Neural crest cell (in vitro differentiated cells): ENCODE data around the gene GAPDHS. TPM values are rescaled to one million over a fixed set of nuclear protein-coding genes. Genes with fewer than 3 reads are reported as not detected.

Source experiments
- DNase-seq: peaks from one replicate; pipeline ENCODE4 v3.0.0; 2021; ENCODE audit warnings: low read depth, mixed read lengths, low spot score
- H3K27ac Mint-ChIP-seq: one replicate; pipeline ENCODE4 v1.8.0; 2021; ENCODE audit warnings: mild to moderate bottlenecking, mixed read lengths; ENCODE audit not compliant: unreplicated experiment
- H3K27me3 Mint-ChIP-seq: 2 replicates; pipeline ENCODE4 v1.8.0; 2021; ENCODE audit warnings: low read depth, mild to moderate bottlenecking, mixed read lengths
- H3K36me3 Mint-ChIP-seq: 2 replicates; pipeline ENCODE4 v1.8.0; 2021; ENCODE audit warnings: low read depth, mild to moderate bottlenecking, mixed read lengths
- H3K4me1 Mint-ChIP-seq: 2 replicates; pipeline ENCODE4 v1.8.0; 2021; ENCODE audit warnings: mixed read lengths
- H3K4me3 Mint-ChIP-seq: one replicate; pipeline ENCODE4 v1.8.0; 2021; ENCODE audit warnings: mild to moderate bottlenecking, mixed read lengths
- H3K9me3 Mint-ChIP-seq: 2 replicates; pipeline ENCODE4 v1.8.0; 2021; ENCODE audit warnings: mixed read lengths
- total RNA-seq: library from RNA; stranded (reverse); gene quantifications from 2 replicates; pipeline ENCODE4 v1.2.1, GENCODE V29; 2021
- TF ChIP-seq, protein P1 (sequence below): fragments of 200-600 bp; sonication (generic); conservative IDR thresholded peaks from 2 replicates; pipeline ENCODE4 v1.5.0; 2021; ENCODE audit warnings: antibody characterized with exemption, mild to moderate bottlenecking

Gene GAPDHS
- total RNA-seq, 1 donor from 2014 or later, result not detected

DNA sequence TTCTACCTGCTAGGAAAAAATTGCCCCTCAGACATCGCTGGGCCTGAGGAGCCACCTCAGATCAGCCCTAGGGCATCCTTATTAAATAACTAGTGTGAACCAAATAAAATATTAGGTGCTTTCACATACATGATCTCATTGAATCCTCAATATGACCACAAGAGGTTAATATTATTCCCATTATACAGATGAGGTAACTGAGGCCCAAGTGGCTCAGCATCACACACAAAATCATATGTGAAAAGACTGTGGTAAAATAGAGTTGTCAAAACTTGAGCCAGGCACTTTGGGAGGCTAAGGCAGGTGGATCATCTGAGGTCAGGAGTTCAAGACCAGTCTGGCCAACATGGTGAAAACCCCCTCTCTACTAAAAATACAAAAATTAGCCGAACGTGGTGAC lies 16.9 kb upstream of the GAPDHS start:
- Mint-ChIP-seq H3K36me3 (no peaks in the 10 kb centered on the region), H3K27me3 (peaks cover 31% of the 10 kb centered on the region), H3K4me1 (peaks cover 10% of the 10 kb centered on the region), H3K9me3 (no peaks in the 10 kb centered on the region), H3K4me3 (no peak overlapping the region), H3K27ac (no peak overlapping the region)
- TF ChIP-seq, protein P1, sequence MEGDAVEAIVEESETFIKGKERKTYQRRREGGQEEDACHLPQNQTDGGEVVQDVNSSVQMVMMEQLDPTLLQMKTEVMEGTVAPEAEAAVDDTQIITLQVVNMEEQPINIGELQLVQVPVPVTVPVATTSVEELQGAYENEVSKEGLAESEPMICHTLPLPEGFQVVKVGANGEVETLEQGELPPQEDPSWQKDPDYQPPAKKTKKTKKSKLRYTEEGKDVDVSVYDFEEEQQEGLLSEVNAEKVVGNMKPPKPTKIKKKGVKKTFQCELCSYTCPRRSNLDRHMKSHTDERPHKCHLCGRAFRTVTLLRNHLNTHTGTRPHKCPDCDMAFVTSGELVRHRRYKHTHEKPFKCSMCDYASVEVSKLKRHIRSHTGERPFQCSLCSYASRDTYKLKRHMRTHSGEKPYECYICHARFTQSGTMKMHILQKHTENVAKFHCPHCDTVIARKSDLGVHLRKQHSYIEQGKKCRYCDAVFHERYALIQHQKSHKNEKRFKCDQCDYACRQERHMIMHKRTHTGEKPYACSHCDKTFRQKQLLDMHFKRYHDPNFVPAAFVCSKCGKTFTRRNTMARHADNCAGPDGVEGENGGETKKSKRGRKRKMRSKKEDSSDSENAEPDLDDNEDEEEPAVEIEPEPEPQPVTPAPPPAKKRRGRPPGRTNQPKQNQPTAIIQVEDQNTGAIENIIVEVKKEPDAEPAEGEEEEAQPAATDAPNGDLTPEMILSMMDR, result no peak
- no peak for DNase-seq

DNA sequence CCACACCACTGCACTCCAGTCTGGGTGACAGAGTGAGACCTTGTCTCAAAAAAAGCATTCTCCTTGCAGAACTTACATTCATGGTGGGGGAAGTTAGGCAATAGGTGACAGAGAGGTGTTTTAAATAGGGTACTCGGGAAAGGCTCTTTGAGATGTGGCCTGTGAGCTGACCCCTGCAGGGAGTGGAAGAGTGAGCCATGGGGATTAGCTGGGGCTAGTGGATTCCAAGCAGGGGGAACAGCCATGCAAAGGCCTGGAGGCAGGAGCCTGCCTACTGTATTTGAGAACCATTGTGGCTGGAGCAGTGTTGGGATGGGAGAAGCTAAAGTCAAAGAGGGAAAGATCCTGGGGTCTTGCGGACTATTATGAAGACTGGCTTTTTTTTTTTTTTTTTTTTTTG lies 15.9 kb upstream of the GAPDHS start:
- H3K9me3 Mint-ChIP-seq, result no peaks in the 10 kb centered on the region
- peaks cover 13% of the 10 kb centered on the region for H3K4me1 Mint-ChIP-seq
- no peak overlapping the region for H3K4me3 Mint-ChIP-seq
- no peak overlapping the region for H3K27ac Mint-ChIP-seq
- peaks cover 21% of the 10 kb centered on the region for H3K27me3 Mint-ChIP-seq
- H3K36me3 Mint-ChIP-seq, result no peaks in the 10 kb centered on the region
- TF ChIP-seq, protein P1, result no peak
- DNase-seq, result no peak

DNA sequence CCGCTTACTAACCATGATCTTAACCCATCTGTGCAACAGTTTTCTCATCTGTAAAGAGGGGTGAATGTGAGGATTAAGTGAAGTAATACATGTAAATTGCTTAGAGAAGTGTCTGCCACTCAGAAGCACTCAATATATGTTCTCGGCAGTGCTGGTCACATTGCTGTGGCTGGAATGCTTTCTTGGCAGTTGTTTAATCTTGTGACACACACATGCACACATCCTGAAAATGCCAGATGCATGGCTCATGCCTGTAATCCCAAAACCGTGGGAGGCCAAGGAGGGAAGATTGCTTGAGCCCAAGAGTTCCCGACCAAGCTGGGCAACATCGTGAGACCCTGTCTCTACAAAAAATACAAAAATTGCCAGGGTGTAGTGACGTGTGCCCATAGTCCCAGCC lies 14.9 kb upstream of the GAPDHS start:
- Mint-ChIP-seq H3K27ac (no peak overlapping the region), H3K4me1 (peaks cover 17% of the 10 kb centered on the region), H3K4me3 (no peak overlapping the region), H3K9me3 (no peaks in the 10 kb centered on the region), H3K36me3 (no peaks in the 10 kb centered on the region), H3K27me3 (peaks cover 11% of the 10 kb centered on the region)
- DNase-seq, result no peak
- TF ChIP-seq, protein P1, result no peak

DNA sequence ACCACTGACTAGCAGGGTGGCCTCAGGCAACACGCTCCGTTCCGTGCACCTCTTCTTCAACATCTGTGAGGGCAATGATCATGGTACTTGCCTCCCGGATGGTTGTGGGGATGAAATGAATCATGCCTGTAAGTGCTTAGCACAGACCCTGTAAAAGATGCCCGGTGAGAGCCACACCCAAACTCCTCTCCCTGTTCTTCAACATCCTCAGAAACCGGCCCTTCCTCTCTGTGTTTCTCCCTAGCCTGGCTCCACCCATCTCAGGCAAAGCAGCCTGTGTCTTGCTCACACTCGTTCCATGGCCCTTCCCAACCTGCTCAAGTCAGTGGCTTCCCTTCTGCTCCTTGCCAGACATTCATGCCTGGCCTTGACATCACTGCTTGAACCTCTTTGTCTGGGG lies 14.0 kb upstream of the GAPDHS start:
- H3K27me3 Mint-ChIP-seq, result peaks cover 3% of the 10 kb centered on the region
- H3K36me3 Mint-ChIP-seq, result no peaks in the 10 kb centered on the region
- TF ChIP-seq, protein P1, result no peak
- H3K4me3 Mint-ChIP-seq, result no peak overlapping the region
- H3K9me3 Mint-ChIP-seq, result no peaks in the 10 kb centered on the region
- DNase-seq, result no peak
- no peak overlapping the region for H3K27ac Mint-ChIP-seq
- peaks cover 21% of the 10 kb centered on the region for H3K4me1 Mint-ChIP-seq

DNA sequence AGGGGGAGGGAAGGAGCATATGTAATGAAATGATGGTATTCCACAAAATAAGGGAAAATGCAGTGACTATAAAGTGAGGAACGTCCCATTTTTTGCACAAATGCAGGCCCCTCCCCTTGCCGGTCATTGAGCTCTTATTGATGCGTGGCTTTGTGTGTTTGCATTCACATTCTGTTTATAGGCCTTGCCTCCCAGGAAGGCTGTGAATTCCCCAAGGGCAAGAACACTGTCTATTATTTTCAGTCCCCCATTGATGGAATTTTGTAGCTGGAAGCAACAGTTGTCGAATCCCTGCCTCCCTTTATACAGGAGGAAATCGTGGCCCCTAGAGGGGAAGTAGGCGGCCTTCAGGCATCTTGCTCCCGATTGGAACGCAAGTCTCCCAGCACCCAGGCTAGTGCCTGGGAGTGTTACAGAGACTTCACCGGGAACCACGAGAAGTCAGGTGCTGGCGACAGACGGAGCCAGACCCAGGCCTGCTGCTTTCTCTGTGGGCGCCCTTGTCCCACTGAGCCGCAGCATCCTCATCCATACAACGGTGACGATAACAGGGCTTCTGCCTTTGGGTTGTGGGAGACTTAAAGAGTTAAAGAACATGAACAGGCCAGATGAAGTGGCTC lies 12.0 kb upstream of the GAPDHS start:
- Mint-ChIP-seq H3K9me3 (no peaks in the 10 kb centered on the region), H3K27ac (no peak overlapping the region), H3K27me3 (peaks cover 2% of the 10 kb centered on the region), H3K4me3 (no peak overlapping the region), H3K36me3 (no peaks in the 10 kb centered on the region), H3K4me1 (peaks cover 24% of the 10 kb centered on the region)
- DNase-seq, result no peak
- TF ChIP-seq, protein P1, result no peak
